ENCODE results near the gene B3GALNT2.

B3GALNT2 gene

DNA sequence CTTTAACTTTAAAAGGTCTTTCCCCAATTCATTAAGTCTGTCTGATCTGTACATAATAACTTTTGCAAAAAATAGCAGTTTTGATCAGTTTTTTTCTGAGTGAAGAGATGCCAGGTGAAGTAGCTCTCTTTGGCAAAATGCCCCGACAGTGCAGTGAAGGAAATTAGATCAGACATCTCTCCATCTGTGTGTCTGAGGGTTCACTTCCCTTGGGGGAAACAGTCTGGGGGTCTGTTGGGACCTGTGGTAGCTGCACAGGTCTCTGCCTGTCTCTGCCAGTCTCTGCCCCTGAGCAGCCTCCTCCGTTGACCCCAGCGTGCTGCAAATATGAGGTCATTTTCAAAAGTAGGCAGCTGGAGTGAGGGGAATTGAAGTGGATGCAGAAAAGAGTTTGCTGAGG is 82.5 kb downstream of the B3GALNT2 start:
- FAIRE-seq = no peak
- DNase-seq (ENCODE audit: insufficient read length, low spot score) = no peak
- TF ChIP-seq, protein P1, sequence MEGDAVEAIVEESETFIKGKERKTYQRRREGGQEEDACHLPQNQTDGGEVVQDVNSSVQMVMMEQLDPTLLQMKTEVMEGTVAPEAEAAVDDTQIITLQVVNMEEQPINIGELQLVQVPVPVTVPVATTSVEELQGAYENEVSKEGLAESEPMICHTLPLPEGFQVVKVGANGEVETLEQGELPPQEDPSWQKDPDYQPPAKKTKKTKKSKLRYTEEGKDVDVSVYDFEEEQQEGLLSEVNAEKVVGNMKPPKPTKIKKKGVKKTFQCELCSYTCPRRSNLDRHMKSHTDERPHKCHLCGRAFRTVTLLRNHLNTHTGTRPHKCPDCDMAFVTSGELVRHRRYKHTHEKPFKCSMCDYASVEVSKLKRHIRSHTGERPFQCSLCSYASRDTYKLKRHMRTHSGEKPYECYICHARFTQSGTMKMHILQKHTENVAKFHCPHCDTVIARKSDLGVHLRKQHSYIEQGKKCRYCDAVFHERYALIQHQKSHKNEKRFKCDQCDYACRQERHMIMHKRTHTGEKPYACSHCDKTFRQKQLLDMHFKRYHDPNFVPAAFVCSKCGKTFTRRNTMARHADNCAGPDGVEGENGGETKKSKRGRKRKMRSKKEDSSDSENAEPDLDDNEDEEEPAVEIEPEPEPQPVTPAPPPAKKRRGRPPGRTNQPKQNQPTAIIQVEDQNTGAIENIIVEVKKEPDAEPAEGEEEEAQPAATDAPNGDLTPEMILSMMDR (IDR thresholded peaks at IDR 0.05; ENCODE audit: insufficient read depth, missing control alignments) = no peak

DNA sequence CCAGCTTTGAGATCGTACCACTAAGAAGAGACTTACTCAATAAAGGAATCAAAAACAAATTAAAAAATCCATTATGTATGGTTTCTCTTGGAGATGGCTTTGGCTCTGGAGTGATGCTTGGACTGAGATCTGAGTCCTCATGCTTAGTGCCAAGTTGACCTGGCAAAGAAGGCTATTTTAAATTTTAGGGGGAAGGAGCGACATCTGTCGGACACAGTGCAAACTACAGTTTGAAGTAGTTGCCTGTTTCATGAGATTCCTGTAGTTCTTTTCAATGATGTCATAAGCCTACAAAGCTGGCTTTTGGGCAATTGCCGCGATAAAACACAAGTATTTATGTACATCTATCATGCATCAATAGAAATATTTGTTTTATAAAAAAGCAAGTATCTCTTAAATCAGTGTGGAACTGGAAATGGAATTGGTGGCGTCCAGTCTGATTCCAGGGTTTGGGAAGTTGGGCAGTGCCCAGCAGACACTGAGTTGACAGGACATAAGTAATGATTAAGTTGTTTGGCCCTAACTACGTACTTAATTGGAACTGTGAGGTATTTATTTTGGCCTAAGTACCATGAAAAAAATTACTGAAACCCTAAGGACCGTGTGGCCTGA is 87.1 kb downstream of the B3GALNT2 start:
- DNase-seq (ENCODE audit: insufficient read length, low spot score) = peak; percentile 55
- FAIRE-seq = peak; percentile 90
- TF ChIP-seq, protein P1 (IDR thresholded peaks at IDR 0.05; ENCODE audit: insufficient read depth, missing control alignments) = peak; percentile 96

DNA sequence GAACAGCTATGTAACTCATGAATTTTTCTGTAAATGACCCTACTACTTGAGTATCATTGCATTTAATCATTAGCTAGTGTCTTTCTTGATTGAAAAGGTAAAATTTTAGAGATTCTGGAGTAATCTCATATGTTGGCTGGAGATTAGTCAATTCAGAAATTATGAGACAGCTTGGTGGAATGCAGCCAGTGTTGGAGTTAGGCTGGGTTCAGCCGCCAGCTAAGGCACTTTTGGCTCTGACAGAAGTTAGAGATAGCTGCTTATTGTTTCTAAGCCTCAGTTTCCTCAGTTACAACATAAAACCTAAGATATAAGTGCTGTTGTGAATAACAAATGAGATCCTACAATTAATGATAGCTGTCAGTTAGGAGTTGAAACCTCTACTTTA is 87.6 kb downstream of the B3GALNT2 start:
- TF ChIP-seq, protein P1 (IDR thresholded peaks at IDR 0.05; ENCODE audit: insufficient read depth, missing control alignments) = no peak
- FAIRE-seq (no peak), DNase-seq (ENCODE audit: insufficient read length, low spot score) (no peak)

DNA sequence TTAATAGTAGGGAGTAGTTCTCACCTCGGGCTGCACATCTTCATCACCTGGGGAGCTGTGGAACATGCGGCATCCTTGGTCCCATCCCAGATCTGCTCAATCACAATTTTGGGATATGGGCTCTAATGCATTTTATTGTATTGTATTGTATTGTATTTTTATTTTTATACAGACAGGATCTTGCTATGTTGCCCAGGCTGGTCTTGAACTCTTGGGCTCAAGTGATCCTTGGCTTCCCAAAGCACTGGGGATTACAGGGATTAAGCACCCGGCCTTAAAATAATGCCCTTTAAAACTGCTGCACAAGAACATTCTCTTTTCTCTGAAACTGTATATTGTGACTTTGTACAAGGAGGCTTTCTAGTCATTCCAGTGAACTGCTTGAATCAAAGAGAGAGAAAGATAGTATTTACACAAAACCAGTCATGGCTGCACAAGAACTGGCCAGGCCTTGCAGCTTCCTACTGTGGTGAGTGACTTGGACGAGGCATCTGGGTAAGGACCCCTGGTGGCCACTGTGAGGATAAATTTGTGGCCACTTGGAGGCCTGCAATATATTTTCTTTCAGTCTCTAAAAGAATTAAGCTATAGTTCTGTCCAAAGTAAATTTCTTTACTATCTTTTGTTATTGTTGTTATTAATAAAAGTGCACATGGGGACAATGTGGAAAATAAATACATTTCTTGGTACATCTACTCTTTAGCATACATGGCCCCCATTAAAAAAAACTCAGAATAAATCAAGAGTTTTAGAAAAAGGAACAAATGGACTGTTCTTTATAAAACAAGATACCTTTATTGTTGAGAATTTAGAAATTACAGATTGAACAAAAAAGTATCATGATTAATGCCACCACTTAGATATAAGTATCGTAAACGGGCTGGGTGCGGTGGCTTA is 89.0 kb downstream of the B3GALNT2 start:
- TF ChIP-seq, protein P1 (IDR thresholded peaks at IDR 0.05; ENCODE audit: insufficient read depth, missing control alignments) = peak; percentile 80
- FAIRE-seq (no peak), DNase-seq (ENCODE audit: insufficient read length, low spot score) (no peak)

DNA sequence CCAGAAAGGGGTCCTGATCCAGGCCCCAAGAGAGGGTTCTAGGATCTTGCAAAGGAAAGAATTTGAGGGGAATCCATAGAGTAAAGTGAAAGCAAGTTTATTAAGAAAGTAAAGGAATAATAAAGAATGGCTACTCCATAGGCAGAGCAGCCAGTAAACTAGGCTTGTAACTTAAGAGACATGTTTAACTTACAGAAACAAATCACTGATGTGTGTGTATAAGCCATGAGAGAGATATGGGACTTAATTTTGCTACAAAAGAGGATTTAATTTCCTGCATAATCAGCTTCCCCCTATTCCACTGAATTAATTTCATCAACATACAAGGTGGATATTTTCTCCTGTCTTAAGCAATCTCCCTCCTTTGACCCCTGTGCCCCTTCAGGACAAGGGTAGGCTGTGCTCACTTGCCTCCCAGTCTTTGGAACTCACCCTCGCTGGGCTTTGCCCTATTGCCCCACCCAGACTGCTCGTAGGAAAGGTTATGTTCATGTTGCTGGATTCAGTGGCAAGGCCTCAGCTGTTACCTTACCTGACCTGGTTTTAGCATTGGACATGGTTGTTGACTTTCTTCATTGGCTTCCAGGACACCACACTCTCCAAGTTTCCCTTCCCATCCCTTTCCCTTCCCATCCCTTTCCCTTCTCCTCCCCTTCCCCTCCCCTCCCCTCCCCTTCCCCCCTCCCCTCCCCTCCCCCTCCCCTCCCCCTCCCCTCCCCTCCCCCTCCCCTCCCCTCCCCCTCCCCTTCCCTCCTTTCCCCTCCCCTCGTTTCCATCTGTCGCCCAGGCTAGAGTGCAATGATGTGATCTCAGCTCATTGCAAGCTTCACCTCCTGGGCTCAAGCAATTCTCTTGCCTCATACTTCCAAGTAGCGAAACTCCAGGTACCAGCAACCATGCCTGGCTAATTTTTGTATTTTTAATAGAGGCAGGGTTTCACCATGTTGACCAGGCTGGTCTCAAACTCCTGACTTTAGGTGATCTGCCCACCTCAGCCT is 92.5 kb downstream of the B3GALNT2 start:
- peak; percentile 73 for FAIRE-seq
- no peak for DNase-seq (ENCODE audit: insufficient read length, low spot score)
- TF ChIP-seq, protein P1 (IDR thresholded peaks at IDR 0.05; ENCODE audit: insufficient read depth, missing control alignments) = no peak

DNA sequence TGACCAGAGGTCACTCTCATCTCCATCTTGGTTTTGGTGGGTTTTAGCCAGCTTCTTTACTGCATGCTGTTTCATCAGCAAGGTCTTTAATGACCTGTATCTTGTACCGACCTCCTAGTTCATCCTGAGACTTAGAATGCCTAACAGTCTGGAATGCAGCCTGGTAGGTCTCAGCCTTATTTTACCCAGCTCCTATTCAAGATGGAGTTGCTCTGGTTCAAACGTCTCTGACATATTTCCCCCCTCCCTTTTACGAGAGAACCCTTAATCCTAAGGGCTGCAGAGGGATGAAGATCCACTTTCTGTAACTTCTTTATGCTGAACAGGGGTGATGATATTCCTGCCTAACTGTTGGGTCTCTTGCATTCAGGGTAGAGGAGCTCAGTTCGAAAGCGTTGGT is 93.8 kb downstream of the B3GALNT2 start:
- no peak for FAIRE-seq
- DNase-seq (ENCODE audit: insufficient read length, low spot score) = no peak
- TF ChIP-seq, protein P1 (IDR thresholded peaks at IDR 0.05; ENCODE audit: insufficient read depth, missing control alignments) = no peak

Measured in D721Med (cell line).